Posterior cingulate gyrus (tissue), 11 donors: ENCODE results near the gene RAB6D.
A peak's percentile ranks its signal among the peaks of the same experiment; 100 is the strongest.
"Not testable (repeated sequence)": the region's sequence is repeated elsewhere in the genome, so short reads cannot be mapped to it uniquely, and the experiment has no call there.

Source experiments
- DNase-seq, 10 donors: peaks; one replicate each; pipeline versions ENCODE4 v3.0.0 to v3.0.0-alpha.2; 2020 to 2021; ENCODE audit warnings: mixed read lengths in 3 of 10
- intact Hi-C: fragments of 100-400 bp; cut with DNase I; formaldehyde crosslinking; loops from one replicate; pipeline ENCODE4 v1.15.1; 2023

Gene RAB6D

DNA sequence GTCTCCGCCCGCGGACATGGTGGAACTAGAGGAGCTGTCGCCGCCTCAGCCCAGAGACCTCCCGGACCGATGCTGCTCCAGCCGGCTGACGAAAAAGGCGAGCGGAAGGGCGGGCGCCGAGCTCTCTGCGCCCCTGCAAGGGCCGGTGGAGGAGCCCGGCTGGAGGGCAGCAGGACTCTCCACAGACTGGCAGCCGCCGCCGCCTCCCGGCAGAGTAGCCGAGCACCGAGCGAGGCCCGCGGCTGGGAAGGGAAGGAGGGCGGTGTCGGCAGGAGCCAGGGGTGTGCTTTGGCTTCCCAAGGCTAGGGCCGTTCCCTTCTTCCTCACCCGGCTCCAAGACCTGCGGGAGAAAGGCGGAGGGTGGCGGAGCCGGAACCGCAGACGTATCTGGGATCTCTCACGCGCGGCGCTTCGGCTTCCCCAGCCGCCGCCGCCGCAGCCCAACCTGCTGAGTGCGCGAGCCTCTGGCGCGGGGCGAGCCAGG, at the start of gene RAB6D:
Gene RAB6D (minus strand): TSS at position 466 of the 484 bp plus-strand sequence. CDS start 448 bp downstream, at position 18.
- intact Hi-C loops: not testable (repeated sequence)
- peak in 4 of 10 donors; percentile 16 to 84 (median 57) for DNase-seq

DNA sequence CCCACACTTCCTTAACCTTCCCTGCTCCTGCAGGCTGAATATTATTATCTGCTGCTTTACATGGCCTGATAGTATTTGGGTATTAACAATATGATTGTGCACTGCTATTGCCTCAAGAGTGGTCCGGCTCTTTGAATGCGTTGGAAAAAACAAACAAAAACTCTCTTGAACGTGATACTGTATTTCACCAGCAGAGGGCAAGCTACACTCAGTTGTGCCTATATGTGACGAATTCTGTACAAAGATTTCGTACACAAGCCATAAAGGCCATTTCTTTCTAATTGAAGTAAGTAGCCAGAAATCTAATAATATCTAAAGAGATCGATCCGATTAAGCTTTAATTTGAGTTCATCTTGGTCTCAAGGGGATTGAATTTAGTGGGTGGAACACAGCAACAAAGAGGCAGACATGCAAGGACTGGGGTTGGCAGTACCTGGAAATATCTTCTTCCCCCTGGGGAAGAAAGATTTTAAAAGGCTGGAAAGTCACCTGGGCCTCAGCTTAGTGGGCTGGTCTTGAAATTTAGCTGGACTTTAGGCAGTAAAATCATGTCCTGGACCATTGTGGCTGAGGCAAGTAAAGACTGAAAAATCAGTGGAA, 49.3 kb upstream of the RAB6D start:
- no peak for DNase-seq
- intact Hi-C loops: loop anchor here (5.0 kb wide), 1 partner anchor 259 kb away; no protein-coding TSS in a partner anchor

GRCh38 chr2:131410173-131410572, 46.2 kb upstream of the RAB6D start:
- intact Hi-C loops: loop anchor here (5.0 kb wide), 1 partner anchor 262 kb away; no protein-coding TSS in a partner anchor
- DNase-seq: no peak

DNA sequence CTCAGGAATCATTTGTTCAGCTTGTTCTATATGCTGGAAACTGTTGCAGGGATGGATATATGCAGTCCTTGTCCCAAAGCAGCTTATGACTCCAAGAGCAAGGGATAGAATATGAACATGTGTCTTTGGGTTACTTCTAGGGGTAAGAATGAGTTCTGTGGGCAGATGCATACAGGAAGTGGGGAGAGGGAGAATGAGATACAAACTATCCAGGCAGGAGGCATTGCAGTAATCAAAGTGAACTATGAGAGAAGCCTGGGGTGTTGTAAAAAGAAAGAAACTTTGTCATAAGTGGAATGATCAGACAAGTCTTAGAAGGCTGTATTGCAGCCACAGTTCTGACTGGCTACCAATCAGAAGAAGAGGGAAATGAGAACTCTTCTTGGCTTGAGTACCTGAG, 44.8 kb upstream of the RAB6D start:
- no peak for DNase-seq
- intact Hi-C loops: no loop called here

DNA sequence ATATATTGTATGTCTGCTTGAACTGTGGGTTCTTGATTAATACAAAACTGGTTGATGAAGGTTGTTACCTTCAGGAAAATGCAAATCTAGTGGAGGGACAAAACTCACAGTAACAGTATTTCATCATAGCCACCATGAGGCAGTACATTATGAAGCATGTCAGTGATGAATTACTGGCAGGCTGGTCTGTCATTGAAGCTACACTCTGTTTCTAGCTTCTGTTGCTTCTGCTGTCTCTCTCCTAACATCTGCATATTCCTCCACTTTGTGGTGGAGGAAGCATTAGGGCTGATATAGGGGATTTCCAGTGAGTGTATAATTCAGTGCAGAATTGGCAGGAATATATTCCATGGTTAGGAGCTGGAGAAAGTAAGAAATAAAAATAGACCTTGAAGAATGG, 44.2 kb upstream of the RAB6D start:
- intact Hi-C loops: no loop called here
- no peak for DNase-seq

DNA sequence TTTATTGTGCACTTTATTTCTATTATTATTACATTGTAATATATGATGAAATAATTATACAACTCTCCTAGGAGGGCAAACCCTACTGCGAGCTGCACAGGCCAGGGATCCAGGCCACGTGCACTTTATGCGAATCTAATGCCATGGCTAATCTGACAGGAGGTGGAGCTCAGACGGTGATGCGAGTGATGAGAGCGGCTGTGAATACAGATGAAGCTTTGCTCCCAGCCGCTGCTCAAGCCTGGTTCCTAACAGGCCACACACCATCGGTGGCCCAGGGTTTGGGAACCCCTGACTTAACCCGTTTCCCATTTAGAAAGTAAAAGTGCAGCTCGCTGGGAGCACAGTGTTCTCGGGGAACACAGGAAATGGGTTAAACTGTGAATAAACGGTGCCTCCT, 40.8 kb upstream of the RAB6D start:
- intact Hi-C loops: no loop called here
- no peak for DNase-seq

DNA sequence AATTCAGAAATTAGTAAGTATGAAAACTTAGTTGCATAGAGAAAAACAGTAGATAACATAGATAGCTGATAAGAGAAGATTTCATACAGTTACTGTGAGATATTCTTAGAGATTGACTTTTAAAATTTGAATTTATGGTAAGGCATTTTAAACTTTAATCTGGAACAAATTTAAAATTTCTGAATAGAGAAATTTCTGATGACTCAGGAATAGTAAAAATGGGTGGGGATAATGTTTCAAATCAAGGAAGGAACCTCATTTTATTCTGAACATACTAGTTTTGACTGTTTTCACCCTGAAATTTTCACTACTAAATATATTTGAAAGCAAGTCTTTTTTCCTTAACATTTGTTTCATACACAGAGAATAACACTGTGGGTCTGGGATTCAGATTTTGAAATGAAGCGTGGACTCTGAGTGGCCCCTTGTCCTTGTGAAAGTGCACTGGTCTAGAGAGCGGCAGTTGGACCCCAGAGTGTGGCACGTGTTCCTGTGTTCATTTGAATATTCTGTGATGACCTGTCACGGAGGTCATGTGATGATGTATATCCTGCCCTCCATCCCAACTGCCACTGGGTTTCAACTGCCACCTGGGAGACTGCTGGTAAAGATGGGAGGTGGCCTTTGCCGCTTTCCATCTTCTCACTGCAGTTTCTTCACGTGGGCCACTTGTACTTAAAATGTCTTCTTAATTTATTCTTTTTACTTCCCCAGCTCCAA, 38.5 kb upstream of the RAB6D start:
- no peak for DNase-seq
- intact Hi-C loops: no loop called here

- no peak for DNase-seq
- intact Hi-C loops: no loop called here
These were observed 36.9 kb upstream of the RAB6D start for GRCh38 chr2:131400849-131401248.

- DNase-seq, intact Hi-C loops: not testable (repeated sequence)
These were observed 36.5 kb upstream of the RAB6D start for GRCh38 chr2:131400441-131400840.

DNA sequence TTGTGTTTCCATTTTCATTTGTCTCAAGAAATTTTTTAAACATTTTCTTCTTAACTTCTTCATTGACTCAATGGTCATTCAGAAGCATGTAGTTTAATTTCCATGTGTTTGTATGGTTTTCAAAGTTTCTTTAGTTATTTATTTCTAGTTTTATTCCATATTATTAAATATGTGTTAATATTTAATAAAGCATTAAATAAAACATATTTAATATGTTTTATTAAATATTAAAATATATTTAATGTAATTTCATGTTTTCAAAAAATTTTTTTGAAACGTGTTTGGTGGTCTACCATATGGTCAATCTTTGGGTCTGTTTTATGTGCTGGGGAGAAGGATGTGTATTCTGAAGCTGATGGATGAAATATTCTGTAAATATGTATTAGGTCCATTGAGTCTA, 32.2 kb upstream of the RAB6D start:
- DNase-seq, intact Hi-C loops: not testable (repeated sequence)

DNA sequence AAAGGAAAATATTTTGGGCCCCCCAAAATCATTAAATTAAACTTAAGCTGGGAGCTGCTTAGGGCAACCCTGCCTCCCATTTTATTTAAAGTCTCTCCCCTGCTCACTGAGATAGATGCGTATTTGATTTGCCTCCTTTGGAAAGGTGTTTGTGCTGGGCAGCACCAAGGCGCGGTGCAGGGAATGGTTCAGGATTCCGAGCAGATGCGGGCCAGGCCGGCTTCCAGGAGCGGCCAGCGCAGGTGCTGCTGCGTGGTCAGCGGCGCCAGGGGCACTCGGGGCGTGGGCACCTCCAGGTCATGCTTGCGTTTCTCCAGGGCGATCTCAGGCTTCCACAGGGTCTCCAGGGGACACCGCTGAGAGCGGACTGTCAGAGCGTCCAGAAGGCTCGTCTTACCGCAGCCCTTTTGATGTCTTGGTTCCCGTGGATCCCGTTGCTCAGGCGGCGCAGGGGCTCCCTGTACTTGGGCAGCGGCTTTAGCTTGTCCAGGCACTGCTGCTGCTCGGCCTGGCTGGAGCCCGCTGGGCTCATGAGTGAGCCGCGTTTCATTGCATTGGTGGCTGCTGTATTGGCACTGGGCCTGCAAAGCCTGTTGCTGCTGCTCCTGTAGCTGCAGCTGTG, 31.2 kb upstream of the RAB6D start:
- intact Hi-C loops: not testable (repeated sequence)
- DNase-seq: peak in 1 of 10 donors; percentile 69

DNA sequence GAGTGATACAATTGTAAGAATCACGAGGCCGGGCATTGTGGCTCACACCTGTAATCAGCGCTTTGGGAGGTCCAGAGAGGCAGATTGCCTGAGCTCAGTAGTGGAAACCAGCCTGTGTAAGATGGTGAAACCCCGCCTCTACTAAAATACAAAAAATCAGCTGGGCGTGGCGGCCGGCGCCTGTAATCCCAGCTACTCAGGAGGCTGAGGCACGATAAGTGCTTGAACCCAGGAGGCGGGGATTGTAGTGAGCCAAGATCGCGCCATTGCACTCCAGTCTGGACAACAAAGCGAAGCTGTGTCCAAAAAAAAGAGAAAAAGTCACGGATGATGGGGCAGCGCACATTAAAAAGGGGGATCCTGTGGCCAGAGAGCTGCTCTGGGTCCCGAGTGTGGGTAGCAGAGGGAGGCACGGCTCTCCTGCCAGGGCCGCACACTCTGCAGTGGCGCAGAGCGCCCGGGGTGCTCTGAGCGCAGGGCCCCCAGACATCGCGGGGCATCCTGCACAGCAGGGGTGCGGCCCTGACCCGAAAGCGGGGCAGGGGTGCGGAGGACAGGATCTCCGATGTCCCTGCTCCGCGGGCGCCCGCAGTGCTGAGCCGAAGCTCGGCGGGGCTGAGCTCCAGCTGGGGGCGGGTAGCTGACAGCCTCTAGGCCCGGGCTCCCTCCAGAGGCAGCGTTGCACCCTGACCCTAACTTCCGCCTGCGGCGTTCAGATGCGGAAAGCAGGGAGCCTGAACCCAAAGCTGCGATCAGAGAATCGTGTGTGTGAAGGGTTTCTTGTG, 30.4 kb upstream of the RAB6D start:
- intact Hi-C loops: no loop called here

DNA sequence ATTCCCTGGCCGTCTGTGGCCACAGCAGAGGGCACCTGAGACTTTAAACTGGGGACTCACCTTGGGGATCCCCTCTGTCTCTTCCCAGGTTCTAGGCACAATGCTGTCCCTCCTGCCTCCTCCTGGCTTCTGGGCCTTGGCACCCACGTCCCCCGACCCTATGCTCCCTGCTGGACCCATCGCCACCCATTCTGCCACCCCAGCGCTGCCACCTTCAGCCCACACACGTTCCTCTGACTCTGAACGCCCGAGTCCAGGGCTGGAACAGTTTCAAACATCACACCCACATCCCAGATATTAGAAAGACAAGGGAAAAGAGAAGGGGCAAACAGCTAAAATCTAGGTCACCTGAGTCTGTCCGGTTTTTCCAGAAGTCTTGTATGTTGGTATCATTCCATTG, 28.0 kb upstream of the RAB6D start:
- DNase-seq, intact Hi-C loops: not testable (repeated sequence)

More for the DNA sequence above, 30.4 kb upstream of the RAB6D start:
- DNase-seq: peak in 3 of 10 donors; percentile 15 to 89 (median 74)

- DNase-seq: peak in 1 of 10 donors; percentile 46
- intact Hi-C loops: not testable (repeated sequence)
These were observed 27.5 kb upstream of the RAB6D start for GRCh38 chr2:131391471-131391870.

GRCh38 chr2:131390495-131391130, 26.6 kb upstream of the RAB6D start:
- DNase-seq: peak in 1 of 10 donors; percentile 57

DNA sequence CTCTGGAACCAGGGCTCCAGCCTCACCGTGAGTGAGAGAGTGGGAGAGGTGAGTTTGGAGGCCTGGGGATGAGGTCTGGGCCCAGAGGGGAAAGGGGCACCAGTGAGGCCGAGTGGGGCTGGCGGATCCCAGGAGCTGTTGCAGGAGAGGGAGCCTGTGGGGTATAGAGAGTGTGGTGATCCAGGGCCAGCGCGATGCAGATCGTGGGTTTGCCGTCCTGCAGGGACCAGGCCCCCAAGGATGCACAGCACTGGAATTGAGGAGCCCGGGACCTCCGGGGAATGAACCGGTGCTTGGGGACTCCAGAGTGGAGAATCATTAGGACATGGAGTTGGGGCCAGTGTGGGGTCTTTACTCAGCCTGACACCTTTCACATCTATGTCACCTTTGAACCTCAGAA, 25.7 kb upstream of the RAB6D start:
- intact Hi-C loops: no loop called here

More at GRCh38 chr2:131390495-131391130, 26.6 kb upstream of the RAB6D start:
- intact Hi-C loops: not testable (repeated sequence)

GRCh38 chr2:131388834-131389233, 24.9 kb upstream of the RAB6D start:
- intact Hi-C loops: not testable (repeated sequence)
- DNase-seq: peak in 1 of 10 donors; percentile 74

More for the DNA sequence above, 25.7 kb upstream of the RAB6D start:
- peak in 1 of 10 donors; percentile 62 for DNase-seq

DNA sequence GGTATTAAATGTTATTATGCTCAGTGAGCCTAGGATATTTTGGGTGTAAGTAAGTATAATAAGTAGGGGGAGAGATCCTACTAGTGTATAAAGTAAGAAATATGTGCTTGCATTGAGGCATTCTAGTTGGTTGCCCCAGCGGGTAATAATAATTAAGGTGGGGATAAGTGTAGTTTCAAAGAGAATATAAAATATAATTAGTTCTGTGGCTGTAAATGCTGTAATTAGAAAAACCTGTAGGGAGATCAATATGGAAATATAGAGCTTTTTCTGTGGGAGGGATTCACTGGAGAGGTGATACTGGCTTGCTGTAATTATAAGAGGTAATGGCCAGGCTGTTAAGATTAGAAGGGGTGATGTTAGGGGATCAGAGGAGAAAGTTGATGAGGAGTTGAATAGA, 9.1 kb upstream of the RAB6D start:
- intact Hi-C loops, DNase-seq: not testable (repeated sequence)

DNA sequence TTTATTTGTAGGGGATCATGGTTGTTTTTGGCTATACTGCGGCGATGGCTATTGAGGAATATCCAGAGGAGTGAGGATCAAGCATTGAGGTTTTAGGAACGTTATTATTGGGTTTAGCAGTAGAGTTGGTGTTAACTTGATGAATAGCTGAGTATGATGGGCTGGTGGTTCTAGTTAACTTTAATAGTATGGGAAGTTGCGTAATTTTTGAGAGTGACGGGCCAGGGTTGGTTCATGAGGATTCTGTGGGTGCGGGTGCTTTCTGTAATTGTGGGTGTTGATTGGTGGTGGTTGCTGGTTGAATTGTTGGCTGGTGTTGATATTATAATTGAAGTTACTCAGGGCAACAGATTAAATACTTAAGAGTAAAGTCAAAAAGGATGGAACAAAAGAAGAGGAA, 6.0 kb upstream of the RAB6D start:
- no peak for DNase-seq
- intact Hi-C loops: no loop called here
